HL-60 (cell line): ENCODE measurements around the gene ABLIM1.

Source experiments
- DNase-seq, 2 experiments: peaks; one replicate each; pipeline ENCODE4 v3.0.0-alpha.2; 2010 to 2020; ENCODE audit warnings: low read depth in 1 of 2, low spot score in 1 of 2
- H3K27ac ChIP-seq: fragments of 250-450 bp; sonication (Bioruptor Pico); replicated peaks from 2 replicates; pipeline ENCODE4 v1.5.1; 2020; ENCODE audit warnings: mild to moderate bottlenecking, moderate library complexity
- H3K27me3 ChIP-seq: fragments of 250-450 bp; sonication (Bioruptor Pico); 2 replicates; pipeline ENCODE4 v1.5.1; 2021; ENCODE audit warnings: mild to moderate bottlenecking, moderate library complexity; ENCODE audit not compliant: insufficient read depth, poor library complexity, severe bottlenecking
- H3K4me3 ChIP-seq: replicated peaks from 2 replicates; pipeline ENCODE4 v1.5.1; 2011; ENCODE audit warnings: mild to moderate bottlenecking, control low read depth, low read length; ENCODE audit not compliant: insufficient read depth
- CTCF ChIP-seq: IDR thresholded peaks from one replicate; pipeline ENCODE4 v1.5.1; 2011; ENCODE audit warnings: low read length, control low read depth, inconsistent platforms; ENCODE audit not compliant: insufficient read depth
- GABPA ChIP-seq: IDR thresholded peaks from 2 replicates; pipeline ENCODE4 v1.6.1; 2012; ENCODE audit warnings: low read depth
- POLR2AphosphoS5 ChIP-seq: IDR thresholded peaks from 2 replicates; pipeline ENCODE4 v1.6.1; 2012; ENCODE audit warnings: low read depth
- REST ChIP-seq: IDR thresholded peaks from 2 replicates; pipeline ENCODE4 v1.6.1; 2012; ENCODE audit warnings: low read depth; ENCODE audit not compliant: insufficient replicate concordance
- SPI1 ChIP-seq: IDR thresholded peaks from 2 replicates; pipeline ENCODE4 v1.6.1; 2012; ENCODE audit warnings: low read depth, mild to moderate bottlenecking, borderline replicate concordance

ABLIM1 gene

GRCh38 chr10:114453576-114453975 is 204.5 kb downstream of the ABLIM1 start:
- no peak overlapping the region for H3K4me3 ChIP-seq
- no peaks in the 10 kb centered on the region for H3K27me3 ChIP-seq
- no peak for TF ChIP-seq CTCF
- no peak for TF ChIP-seq POLR2AphosphoS5
- TF ChIP-seq SPI1 = no peak
- TF ChIP-seq GABPA = no peak
- no peak overlapping the region for H3K27ac ChIP-seq
- DNase-seq = no peak

- no peak overlapping the region for H3K27ac ChIP-seq
- TF ChIP-seq POLR2AphosphoS5 (no peak), SPI1 (no peak), CTCF (no peak), REST (no peak), GABPA (no peak)
- no peak for DNase-seq
Measured at GRCh38 chr10:114448897-114449296, 209.2 kb downstream of the ABLIM1 start.

GRCh38 chr10:114445332-114445731 is 212.7 kb downstream of the ABLIM1 start:
- no peak for DNase-seq
- TF ChIP-seq REST (no peak), POLR2AphosphoS5 (no peak), GABPA (no peak), CTCF (no peak), SPI1 (no peak)
- H3K27me3 ChIP-seq = no peaks in the 10 kb centered on the region
- no peak overlapping the region for H3K4me3 ChIP-seq
- H3K27ac ChIP-seq = no peak overlapping the region

More at GRCh38 chr10:114448897-114449296, 209.2 kb downstream of the ABLIM1 start:
- Histone ChIP-seq H3K27me3 (no peaks in the 10 kb centered on the region), H3K4me3 (no peak overlapping the region)

- no peaks in the 10 kb centered on the region for H3K27me3 ChIP-seq
- no peak for TF ChIP-seq POLR2AphosphoS5
- TF ChIP-seq REST = no peak
- TF ChIP-seq GABPA = no peak
- TF ChIP-seq SPI1 = no peak
- no peak for TF ChIP-seq CTCF
- no peak overlapping the region for H3K27ac ChIP-seq
- H3K4me3 ChIP-seq = no peak overlapping the region
- no peak for DNase-seq
Measured at GRCh38 chr10:114444819-114445218, 213.3 kb downstream of the ABLIM1 start.
